HG02798 (cell line): ENCODE data around the gene STK38L.

ENCODE experiments used
- ATAC-seq: cut with Tn5 transposase; IDR thresholded peaks from one replicate; pipeline ENCODE4 v1.9.1; 2021; ENCODE audit warnings: mild to moderate bottlenecking; ENCODE audit not compliant: unreplicated experiment, poor library complexity

Gene STK38L

DNA sequence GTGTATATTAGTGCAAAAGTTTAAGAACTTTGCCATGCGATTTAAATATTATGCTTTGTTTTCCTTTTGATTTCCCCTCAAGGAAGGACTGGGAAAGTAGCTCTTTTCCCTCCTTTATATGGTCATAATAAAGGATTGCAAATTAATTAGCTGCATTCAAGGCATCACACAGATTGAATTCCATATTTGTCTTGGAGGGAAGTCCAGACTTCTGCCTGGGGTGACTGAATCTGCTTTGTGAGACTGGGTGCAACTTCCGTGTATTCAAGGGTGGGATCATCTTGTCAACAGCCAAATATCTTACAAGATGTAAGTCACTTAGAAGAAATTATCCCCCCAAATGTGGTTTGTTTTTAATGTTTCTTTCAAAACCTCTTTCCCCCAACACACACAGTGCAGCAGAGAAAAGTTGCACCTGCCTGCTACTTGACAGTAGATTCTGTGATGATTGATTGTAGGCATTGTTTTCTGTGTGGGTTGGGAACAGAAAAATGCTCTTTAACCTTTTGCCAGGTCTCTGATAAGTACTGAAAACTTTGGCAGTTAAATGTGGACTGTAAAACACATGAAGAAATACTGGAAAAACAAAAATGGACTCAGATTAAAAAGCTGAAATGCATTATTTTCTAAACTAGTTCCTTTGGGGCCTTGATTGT, 28.4 kb downstream of the STK38L start:
- no peak for ATAC-seq

DNA sequence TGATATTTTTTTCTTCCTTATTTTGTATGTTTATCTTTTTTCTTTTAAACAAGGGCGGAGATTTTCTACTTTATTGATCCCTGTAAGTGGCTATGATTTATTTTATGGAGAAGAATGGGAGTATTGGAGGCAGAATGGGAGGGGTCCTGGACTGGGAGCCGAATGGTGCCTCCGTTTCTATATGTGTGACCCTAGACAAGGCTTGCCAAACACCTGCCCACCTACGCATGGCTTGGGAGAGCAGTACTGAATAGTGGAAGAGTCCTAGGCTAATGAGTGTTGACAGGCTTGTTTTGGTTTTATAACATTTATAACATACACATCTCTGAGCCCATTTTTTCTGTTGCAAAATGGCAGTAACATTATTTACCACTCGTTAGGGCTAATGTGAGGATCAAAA, 29.0 kb downstream of the STK38L start:
- no peak for ATAC-seq

DNA sequence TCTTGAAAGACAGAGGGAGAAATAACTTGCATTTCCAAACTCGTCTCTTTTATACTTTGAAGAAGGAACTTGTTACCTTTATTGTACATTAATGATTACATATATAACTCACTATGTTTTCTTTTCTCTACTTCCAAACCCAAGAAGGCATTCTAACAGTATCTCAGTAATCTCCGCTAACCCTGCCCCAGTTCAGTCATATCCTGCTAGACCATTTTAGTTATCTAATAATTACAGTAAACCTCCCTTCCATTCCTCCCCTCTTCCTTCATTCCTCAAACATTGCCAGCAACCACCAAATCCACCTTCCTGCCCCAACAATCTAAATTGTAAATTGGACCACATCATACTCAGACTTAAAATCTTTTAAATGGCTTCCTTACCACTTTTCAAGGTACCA, 30.6 kb downstream of the STK38L start:
- no peak for ATAC-seq

DNA sequence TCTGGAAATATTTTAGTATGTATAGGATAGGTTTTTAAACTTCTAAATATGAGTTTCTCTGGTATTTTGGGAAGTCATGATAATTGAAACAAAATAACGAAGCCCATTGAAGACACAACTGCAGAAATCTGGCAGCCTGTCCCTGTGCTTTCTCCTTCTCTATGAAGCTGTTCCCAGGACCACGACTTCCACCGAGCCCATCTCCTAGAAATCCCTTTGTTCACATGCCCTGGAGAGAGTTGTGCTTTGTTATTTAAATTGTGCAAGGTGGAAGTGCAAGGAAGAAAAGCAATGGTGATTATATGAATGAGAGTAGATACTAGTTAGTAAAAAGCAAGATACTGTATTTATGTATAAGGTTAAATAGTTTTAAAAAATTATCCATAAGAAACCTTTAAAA, 32.2 kb downstream of the STK38L start:
- ATAC-seq, result no peak

DNA sequence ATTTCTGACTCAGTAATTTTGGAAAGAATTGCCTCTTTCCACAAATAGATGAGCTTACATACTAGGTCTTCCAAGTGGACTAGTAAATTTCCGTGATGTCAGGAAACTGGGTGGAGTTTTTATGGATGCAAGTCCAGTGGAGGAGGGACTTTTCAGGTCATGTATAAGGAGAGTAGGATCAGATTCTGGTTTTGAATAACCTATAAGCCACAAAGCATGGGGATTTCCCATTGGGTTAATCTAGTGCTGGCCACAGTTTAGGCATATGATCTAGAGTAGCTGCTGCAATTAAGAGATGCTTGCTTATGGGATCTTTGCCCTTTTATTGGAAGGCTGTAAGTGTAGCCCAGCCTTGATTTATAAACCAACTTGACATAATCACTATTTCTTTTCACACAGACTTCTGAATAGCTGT, 33.8 kb downstream of the STK38L start:
- peak; percentile 81 for ATAC-seq

DNA sequence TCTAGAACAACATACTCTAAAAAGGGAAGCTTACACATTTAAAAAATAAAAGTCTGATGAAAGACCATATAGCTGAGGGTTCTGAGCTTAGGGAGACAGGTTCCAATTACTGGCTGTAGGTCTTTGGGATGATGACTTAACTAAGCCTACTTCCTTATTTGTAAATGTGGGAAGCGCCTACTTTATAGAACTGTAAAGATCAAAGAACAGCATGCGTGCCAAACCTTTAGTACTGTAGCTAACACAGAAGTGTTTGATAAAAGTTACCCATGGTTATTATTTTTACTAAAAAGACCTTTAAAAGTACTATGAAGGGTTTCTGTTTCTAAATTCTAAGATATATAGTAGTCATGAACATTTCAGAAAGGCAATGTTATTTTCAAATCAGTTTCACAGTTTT, 35.7 kb downstream of the STK38L start:
- ATAC-seq, result no peak

DNA sequence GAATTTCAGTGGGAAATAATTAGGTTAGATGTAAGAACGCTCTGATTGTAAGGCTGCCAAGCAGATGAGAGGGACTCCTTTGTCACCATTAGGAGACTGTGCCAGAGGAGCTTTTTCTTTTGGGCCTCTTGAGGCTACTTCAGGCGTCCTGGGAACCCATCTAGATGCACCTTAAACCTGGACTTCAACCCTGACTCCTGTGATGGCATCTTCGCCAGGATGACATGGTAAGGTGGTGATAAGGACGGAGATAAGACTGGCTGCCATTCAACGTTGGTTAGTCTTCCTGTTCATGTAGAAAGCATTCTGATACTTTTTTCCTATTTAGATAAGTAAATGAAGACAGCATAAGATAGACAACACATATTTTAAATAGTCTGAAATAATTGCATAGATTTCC, 36.3 kb downstream of the STK38L start:
- no peak for ATAC-seq

DNA sequence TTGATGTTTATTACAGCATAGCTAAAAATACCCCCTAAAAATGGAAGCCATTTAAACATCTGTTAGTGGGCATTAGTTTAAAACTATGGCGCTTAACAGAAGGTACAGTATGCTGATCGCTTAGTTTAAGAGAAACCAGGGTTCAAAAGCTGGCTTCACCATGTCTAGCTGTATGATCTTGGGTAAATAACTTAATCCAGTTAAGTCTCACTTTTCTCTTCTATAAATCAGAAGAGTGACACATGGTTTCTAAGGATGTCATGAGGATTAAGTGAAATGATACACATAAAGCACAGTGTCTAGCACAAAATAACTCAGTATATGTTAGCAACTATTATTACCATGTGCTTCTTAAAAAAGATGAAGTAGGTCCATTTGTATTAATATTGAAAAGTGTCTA, 38.7 kb downstream of the STK38L start:
- ATAC-seq, result no peak

DNA sequence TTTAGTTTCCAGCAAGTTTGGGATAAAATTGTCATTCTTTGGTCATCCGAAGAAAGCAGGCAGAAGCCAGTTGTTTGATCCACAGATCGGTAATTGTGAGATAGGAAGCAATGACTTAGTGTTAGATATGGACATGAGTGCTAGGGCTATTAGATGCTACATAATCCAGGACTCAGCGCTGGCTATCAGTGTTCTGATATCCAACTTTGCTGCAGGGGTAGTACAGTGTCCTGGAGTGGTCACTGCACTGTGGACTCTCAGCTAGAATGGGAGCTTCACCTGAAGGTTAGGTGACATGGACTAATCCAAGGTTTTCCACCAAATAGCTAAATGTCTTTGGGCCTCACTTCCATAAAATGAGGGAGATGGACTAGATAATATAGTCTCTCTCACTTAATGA, 39.9 kb downstream of the STK38L start:
- no peak for ATAC-seq

DNA sequence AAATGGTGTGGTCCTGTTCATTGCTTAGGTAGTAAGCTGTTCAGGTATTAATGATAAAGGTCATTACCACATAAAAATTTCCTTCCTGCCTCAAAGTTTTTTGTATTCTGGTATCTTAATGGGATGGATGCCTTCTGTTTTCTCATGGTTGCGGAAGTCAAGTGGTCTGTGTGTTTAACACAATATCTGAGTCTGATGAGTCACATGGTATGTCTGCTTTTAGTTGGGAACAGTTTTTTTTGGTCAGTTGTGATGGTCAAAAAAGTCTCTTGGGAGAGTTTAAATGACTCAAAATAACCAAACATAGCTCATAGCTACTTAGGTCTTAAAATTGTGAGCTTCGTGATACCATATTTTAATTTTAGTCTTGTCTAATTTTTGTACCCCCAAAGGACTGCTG, 40.7 kb downstream of the STK38L start:
- ATAC-seq, result peak; percentile 63

DNA sequence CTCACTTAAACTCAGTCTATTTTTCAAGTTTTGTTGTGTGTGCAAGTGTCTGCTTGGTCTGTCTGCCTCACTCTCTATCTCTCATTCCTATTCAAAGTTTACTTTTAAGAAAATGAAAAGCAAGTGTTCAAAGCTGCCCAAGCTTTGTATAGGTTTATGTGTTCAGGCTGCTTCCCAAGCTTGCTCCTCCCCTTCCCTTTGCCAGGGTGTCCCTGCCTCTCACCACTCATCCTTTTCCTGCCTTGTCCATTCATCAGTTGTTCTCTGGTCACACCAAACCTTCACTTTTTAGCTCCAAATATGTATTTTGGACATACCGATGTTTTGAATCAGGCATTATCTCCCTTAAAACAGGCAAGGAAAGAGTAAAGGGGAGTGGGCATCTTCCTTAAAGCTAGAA, 41.3 kb downstream of the STK38L start:
- no peak for ATAC-seq

DNA sequence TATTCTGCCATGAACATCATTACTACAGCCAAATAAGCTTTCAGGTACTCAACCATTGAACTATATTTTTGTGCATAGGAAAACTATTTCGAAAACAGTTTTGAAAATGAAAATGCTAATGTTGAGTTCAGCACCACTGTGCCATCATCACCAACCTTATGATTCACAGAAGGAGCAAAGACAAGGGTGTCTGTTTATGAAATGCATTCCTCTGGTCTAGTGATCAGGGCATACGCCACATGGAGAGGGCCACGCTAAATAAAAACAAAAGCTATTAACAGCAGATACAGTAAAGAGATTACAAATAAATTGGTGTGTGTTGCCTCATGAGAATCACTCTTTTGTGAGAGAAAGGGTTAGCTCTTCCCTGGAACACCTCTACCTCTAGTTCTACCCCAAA, 45.3 kb downstream of the STK38L start:
- ATAC-seq, result no peak

DNA sequence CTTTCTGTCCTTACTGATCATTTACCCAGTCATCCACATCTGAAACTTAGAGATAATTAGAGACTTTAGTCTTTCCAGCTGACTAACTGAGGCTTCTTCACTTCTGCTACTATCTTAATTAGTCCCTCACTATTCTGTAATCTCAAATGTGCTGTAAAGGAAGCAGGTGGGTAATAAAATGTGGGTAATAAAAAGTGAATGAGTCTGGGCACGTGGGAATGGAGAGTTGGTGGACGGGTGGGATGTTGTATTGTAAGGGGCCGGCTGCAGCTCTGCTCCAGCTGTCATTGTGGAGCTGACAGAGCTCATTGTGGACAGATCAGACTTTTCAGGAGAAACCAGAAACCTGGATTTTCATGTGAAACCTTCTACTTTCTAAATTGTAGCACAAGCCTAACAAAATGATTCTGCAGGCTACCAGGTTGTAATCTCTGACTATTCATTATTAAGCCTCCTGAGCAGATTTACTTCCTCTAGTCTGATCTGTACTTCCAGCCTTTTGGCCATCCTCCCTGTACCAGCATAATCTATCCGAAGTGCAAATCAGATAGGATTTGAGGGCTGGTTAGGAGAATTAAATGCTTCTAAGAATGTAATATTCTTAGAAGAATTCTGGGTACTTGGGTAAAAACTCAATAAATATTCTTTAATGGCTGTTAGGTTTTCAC, 46.5 kb downstream of the STK38L start:
- no peak for ATAC-seq

DNA sequence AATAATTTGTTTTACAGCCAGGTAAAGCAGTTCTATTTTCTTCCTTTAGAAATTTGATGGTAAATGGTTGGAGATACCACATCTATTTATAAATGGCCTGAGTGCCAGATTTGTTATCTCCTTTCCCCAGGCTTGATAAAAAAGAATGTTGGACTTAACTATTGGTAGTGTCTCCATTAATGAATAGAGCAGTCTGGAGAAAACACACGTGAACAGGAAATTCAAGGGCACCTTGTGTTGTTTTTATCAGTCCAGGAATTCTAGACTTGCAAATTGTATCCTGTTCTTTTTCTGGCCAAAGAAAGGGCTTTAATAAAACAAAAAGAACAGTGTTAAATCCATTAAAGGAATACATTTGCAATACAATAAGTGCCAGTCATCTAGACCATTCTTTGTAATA, 47.8 kb downstream of the STK38L start:
- no peak for ATAC-seq

DNA sequence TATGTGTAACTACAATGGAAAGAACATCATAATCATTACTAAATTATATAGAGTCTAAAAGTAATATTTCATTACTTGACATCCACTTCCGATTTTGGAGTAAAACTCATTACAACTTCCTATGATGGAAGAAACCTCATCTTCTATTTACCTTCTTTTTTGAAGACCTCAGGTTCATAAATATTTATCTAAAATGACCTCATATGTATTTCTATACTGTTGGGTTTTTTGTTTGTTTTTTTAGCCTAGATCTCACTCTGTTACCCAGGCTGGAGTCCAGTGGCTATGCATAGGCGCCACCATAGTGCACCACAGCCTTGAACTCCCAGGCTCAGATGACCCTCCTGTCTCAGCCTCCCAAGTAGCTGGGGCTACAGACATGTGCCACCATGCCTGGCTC, 48.6 kb downstream of the STK38L start:
- ATAC-seq, result no peak

DNA sequence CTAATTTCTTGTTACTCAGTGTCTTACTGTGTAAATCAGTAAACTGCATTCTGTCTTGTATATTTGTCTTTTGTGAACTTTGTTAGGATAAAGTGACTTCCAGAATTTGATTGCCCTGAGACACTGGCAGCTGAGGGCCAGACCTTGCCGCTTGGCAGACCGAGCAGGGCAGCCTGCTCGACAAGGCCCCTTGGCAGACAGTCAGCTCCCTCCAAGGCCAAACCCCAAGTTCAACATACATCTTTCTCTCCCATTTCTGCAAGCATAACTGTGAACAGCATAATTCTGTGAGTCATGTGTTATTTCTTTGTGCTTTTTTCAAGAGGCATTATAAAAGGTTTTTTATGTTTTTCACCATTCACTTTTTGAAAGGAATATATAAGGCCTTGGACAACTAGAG, 49.4 kb downstream of the STK38L start:
- ATAC-seq, result no peak

DNA sequence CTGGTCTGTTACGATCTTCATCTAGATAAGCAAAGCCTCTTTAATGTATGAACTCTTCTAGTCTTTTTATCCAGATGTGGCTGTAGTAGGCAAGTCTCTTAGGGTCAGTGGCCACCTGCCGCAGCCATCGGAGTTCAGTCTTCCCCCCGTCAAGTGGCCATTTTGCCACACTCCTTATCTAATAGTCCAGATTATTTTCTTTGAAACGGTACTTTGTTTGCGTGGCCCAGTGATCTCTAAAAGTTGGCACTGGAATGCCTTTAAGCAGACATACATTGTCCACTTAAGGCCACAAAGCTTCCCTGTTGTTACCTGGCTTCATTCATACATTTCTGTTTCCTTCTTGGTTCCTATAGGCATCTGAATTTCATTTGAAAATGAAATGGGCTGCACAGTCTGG, 52.6 kb downstream of the STK38L start:
- ATAC-seq, result no peak

DNA sequence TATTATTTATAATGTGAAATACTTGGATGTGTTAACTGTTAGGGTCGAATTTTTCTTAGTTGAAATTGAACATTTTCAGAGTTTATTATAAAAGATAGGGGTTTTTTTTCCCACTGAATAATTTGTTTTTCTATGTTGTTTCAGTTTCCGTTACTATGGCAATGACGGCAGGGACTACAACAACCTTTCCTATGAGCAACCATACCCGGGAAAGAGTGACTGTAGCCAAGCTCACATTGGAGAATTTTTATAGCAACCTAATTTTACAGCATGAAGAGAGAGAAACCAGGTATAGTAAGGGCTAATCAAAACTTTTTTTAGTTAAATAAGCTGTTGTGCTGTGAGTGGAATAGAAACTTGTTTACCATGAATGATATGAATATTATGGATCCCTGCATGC, 53.5 kb downstream of the STK38L start:
- ATAC-seq, result no peak

DNA sequence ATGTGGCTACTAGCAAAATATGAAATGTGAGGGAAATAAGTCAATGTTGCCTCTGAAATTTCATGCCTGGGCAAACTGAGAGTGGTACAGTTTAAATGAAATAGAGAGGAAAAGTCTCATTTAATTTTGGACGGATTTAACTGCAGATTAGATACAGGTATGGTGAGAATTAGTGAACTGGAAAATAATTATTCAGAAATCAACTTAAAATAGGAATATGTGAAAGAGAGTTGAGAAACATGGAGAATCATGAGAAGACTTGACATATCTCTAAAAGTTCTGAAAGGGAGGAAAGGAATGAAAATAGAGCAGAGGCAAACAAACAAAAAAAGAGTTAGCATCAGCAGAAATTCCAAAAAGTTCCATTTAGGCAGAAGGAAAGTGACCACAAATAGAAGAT, 55.0 kb downstream of the STK38L start:
- ATAC-seq, result no peak

DNA sequence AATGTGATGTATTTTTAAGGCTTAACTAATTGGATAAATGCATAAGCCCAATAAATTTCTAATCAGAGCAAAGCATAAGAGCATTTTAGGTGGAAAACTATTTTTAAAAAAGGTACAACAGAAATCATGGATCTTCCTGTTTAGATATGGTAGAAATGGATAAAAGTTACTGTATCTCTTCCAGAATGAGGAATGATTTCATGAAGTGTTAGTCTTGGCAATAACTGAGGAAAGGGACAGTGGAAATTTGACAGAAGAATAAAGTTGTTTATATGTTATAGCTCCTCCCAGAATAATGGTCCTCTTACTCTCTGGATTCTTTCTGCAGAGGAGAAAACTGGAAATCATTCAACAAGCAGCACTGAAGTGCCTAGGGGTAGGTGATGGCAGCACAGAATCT, 56.1 kb downstream of the STK38L start:
- ATAC-seq, result no peak

DNA sequence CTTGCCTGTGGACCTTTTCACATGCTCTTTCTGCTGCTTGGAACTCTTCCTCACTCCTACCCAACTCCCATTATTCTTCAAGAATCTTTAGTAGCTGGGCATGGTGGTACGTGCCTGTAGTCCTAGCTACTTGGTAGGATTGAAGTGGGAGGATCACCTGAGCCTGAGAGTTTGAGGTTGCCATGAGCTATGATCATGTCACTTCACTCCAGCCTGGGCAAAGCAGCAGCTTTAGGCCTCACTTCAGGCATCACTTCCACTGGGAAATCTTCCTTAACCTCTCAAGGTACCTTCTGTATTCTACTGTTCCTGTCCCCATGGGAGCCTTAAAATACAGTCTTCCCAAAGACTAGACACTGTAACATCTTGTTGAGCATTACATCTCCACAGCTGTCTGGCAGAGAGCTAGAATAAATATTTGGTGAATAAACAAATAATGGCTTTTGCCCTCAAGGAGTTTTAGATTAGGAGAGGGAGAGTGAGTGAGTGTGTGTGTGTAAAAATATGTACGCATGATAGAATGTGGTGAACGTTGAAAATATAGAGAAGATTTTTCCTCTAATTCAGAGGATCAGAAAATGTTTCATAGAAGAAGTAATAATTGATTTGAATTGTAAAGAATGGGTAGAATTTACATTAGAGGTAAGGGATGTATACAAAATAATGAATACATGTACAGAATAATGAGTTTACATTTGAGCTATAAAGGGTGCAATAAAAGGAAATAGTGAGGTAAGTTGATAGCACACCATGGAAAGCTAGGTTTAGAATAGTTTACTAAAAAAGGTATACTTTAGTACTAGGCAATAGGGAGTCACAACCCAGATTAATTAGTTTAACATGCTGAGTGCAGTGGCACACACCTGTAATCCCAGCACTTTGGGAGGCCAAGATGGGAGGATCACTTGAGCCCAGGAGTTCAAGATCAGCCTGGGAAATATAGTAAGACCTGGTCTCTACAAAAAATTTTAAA, 59.3 kb downstream of the STK38L start:
- ATAC-seq, result no peak
